Liver (tissue), 9 donors: ENCODE results near the gene ABHD5. TPM values are rescaled to one million over a fixed set of nuclear protein-coding genes. Genes with fewer than 3 reads are reported as not detected.

Source experiments
- DNase-seq: peaks from one replicate; pipeline ENCODE4 v3.0.0-alpha.2; 2017; ENCODE audit warnings: low spot score
- H3K27ac ChIP-seq, 2 donors: one replicate each; pipeline ENCODE4 v1.7.0; 2013; ENCODE audit warnings: inconsistent platforms in 2 of 2, low read length in 2 of 2, control low read depth in 1 of 2, low read depth in 1 of 2, mild to moderate bottlenecking in 1 of 2
- H3K27me3 ChIP-seq, 4 donors: one replicate each; pipeline versions ENCODE4 v1.6.1 to v1.7.0; 2013; ENCODE audit warnings: low read length in 3 of 4, inconsistent platforms in 1 of 4, mild to moderate bottlenecking in 1 of 4, moderate library complexity in 1 of 4; ENCODE audit not compliant: control insufficient read depth in 4 of 4, insufficient read depth in 4 of 4
- H3K36me3 ChIP-seq, 4 donors: one replicate each; pipeline versions ENCODE4 v1.6.1 to v1.7.0; 2013; ENCODE audit warnings: low read length in 3 of 4, mild to moderate bottlenecking in 3 of 4, low read depth in 1 of 4, moderate library complexity in 1 of 4; ENCODE audit not compliant: control insufficient read depth in 4 of 4, insufficient read depth in 3 of 4
- H3K4me1 ChIP-seq, 4 donors: one replicate each; pipeline versions ENCODE4 v1.6.1 to v1.7.0; 2013; ENCODE audit warnings: low read length in 3 of 4, mild to moderate bottlenecking in 3 of 4, moderate library complexity in 1 of 4; ENCODE audit not compliant: control insufficient read depth in 4 of 4, insufficient read depth in 4 of 4
- H3K4me3 ChIP-seq, 3 donors: one replicate each; pipeline versions ENCODE4 v1.6.1 to v1.7.0; 2013; ENCODE audit warnings: low read length in 3 of 3, control low read depth in 1 of 3, low read depth in 1 of 3, mild to moderate bottlenecking in 1 of 3
- H3K9ac ChIP-seq, 2 donors: one replicate each; pipeline ENCODE4 v1.7.0; 2013; ENCODE audit warnings: low read length in 2 of 2, mild to moderate bottlenecking in 2 of 2, moderate library complexity in 2 of 2, control low read depth in 1 of 2, low read depth in 1 of 2
- H3K9me3 ChIP-seq, 4 donors: one replicate each; pipeline versions ENCODE4 v1.6.1 to v1.7.0; 2013; ENCODE audit warnings: low read length in 3 of 4; ENCODE audit not compliant: control insufficient read depth in 4 of 4
- ATF3 ChIP-seq: IDR thresholded peaks from 2 replicates; pipeline ENCODE4 v1.6.1; 2016; ENCODE audit warnings: antibody characterized with exemption
- CTCF ChIP-seq: fragments of 150-350 bp; IDR thresholded peaks from 2 replicates; pipeline ENCODE4 v1.5.1; 2017; ENCODE audit warnings: improper control_type of control experiment, low read depth, low read length; ENCODE audit not compliant: missing input control
- EGR1 ChIP-seq, 2 donors: IDR thresholded peaks; 2 replicates each; pipeline ENCODE4 v1.6.1; 2016 to 2018; ENCODE audit warnings: antibody characterized with exemption in 2 of 2, low read depth in 2 of 2
- FOXA1 ChIP-seq: IDR thresholded peaks from 2 replicates; pipeline ENCODE4 v1.6.1; 2016; ENCODE audit warnings: antibody characterized with exemption
- FOXA2 ChIP-seq: IDR thresholded peaks from 2 replicates; pipeline ENCODE4 v1.6.1; 2016; ENCODE audit warnings: antibody characterized with exemption
- GABPA ChIP-seq, 2 donors: IDR thresholded peaks in 1 of 2; conservative IDR thresholded peaks in 1 of 2; 2 replicates each; pipeline ENCODE4 v1.6.1; 2016; ENCODE audit warnings: antibody characterized with exemption in 2 of 2, mild to moderate bottlenecking in 1 of 2, moderate library complexity in 1 of 2
- HNF4A ChIP-seq, 2 donors: conservative IDR thresholded peaks; 2 replicates each; pipeline ENCODE4 v1.6.1; 2016; ENCODE audit warnings: antibody characterized with exemption in 2 of 2, mild to moderate bottlenecking in 2 of 2
- HNF4G ChIP-seq: IDR thresholded peaks from 2 replicates; pipeline ENCODE4 v1.6.1; 2016; ENCODE audit warnings: antibody characterized with exemption
- JUND ChIP-seq, 2 donors: IDR thresholded peaks; 2 replicates each; pipeline ENCODE4 v1.6.1; 2016; ENCODE audit warnings: antibody characterized with exemption in 2 of 2
- MAX ChIP-seq: IDR thresholded peaks from 2 replicates; pipeline ENCODE4 v1.6.1; 2016; ENCODE audit warnings: antibody characterized with exemption
- NR2F2 ChIP-seq: IDR thresholded peaks from 2 replicates; pipeline ENCODE4 v1.6.1; 2016; ENCODE audit warnings: antibody characterized with exemption
- RAD21 ChIP-seq, 2 donors: IDR thresholded peaks; 2 replicates each; pipeline ENCODE4 v1.6.1; 2016; ENCODE audit warnings: antibody characterized with exemption in 2 of 2, mild to moderate bottlenecking in 2 of 2
- REST ChIP-seq: IDR thresholded peaks from 2 replicates; pipeline ENCODE4 v1.6.1; 2016; ENCODE audit warnings: antibody characterized with exemption, mild to moderate bottlenecking
- RXRA ChIP-seq, 2 donors: IDR thresholded peaks; 2 replicates each; pipeline ENCODE4 v1.6.1; 2017 to 2018; ENCODE audit warnings: antibody characterized with exemption in 2 of 2, mild to moderate bottlenecking in 1 of 2
- SP1 ChIP-seq: IDR thresholded peaks from 2 replicates; pipeline ENCODE4 v1.6.1; 2018; ENCODE audit warnings: antibody characterized with exemption, mild to moderate bottlenecking
- TAF1 ChIP-seq: conservative IDR thresholded peaks from 2 replicates; pipeline ENCODE4 v1.6.1; 2016; ENCODE audit warnings: antibody characterized with exemption, mild to moderate bottlenecking
- ZBTB33 ChIP-seq: IDR thresholded peaks from 2 replicates; pipeline ENCODE4 v1.6.1; 2016; ENCODE audit warnings: antibody characterized with exemption
- WGBS: extraction: QIAGEN DNeasy Blood & Tissue Kit; methylation state at CpG from one replicate; pipeline ENCODE4 v1.1.7; 2013; 5-methylcytosine and 5-hydroxymethylcytosine counted together
- polyA plus RNA-seq, 2 donors: library from polyadenylated mRNA; stranded (reverse) in 1 of 2; unstranded in 1 of 2; fragments of 200-250 nt in 1 of 2; fragments of >200 nt in 1 of 2; fragmentation: Nextera tagmentation in 1 of 2; extraction: Ambion mirVana in 1 of 2; gene quantifications; one replicate each; pipeline versions ENCODE4 v1.2.1 to v1.2.3, GENCODE V29; 2013 to 2015
- total RNA-seq, 2 donors: library from RNA; depleted of rRNA; stranded (reverse); fragments of >200 nt; gene quantifications; one replicate each; pipeline ENCODE4 v1.2.3, GENCODE V29; 2014
- donor health status: healthy.
- donor health status: healthy.
- donor health status: healthy.
- donor health status: healthy.
- donor health status: healthy.

Gene ABHD5
- total and polyA plus RNA-seq, 4 donors, result 9.2 to 25.8 (median 16.1) TPM

- H3K4me1 ChIP-seq, result peaks cover 2 to 10% (median 9%) of the 10 kb centered on the region in 4 donors
- no peaks in the 10 kb centered on the region for H3K9me3 ChIP-seq
- no peak overlapping the region for H3K27ac ChIP-seq
- DNase-seq, result no peak
- no peak for TF ChIP-seq REST
- no peak for TF ChIP-seq JUND (IDR thresholded peaks at IDR 0.05)
- no peak for TF ChIP-seq ATF3
- TF ChIP-seq RAD21 (IDR thresholded peaks at IDR 0.05), result no peak
- TF ChIP-seq HNF4G, result no peak
- no peak for TF ChIP-seq RXRA (IDR thresholded peaks at IDR 0.05)
- H3K9ac ChIP-seq, result no peak overlapping the region
- H3K27me3 ChIP-seq, result no peaks in the 10 kb centered on the region
- no peaks in the 10 kb centered on the region for H3K36me3 ChIP-seq
- WGBS, result 48% methylated on average over 2 of the region's 2 CpGs
- H3K4me3 ChIP-seq, result no peak overlapping the region
Measured at GRCh38 chr3:43766672-43767465, 76.1 kb downstream of the ABHD5 start.

- H3K27me3 ChIP-seq, result no peaks in the 10 kb centered on the region
- DNase-seq, result no peak
- no peak overlapping the region for H3K4me3 ChIP-seq
- no peak overlapping the region for H3K27ac ChIP-seq
- TF ChIP-seq MAX, result no peak
- no peak for TF ChIP-seq SP1
- no peak for TF ChIP-seq RXRA (IDR thresholded peaks at IDR 0.05)
- TF ChIP-seq ZBTB33, result no peak
- no peak for TF ChIP-seq RAD21 (IDR thresholded peaks at IDR 0.05)
- TF ChIP-seq FOXA2, result no peak
- no peak for TF ChIP-seq FOXA1
- no peak for TF ChIP-seq JUND (IDR thresholded peaks at IDR 0.05)
- no peak for TF ChIP-seq GABPA (IDR thresholded peaks at IDR 0.05 in 1 of 2, conservative IDR thresholded peaks at IDR 0.05 in 1 of 2)
- TF ChIP-seq HNF4A (conservative IDR thresholded peaks at IDR 0.05), result no peak
- no peak for TF ChIP-seq EGR1 (IDR thresholded peaks at IDR 0.05; ENCODE audit: low read depth in 2 of 2)
- TF ChIP-seq REST, result no peak
- TF ChIP-seq TAF1, result no peak
- TF ChIP-seq NR2F2, result no peak
- no peak for TF ChIP-seq CTCF
- TF ChIP-seq ATF3, result no peak
- no peak for TF ChIP-seq HNF4G
- H3K9ac ChIP-seq, result no peak overlapping the region
- H3K4me1 ChIP-seq, result peaks cover 2 to 10% (median 9%) of the 10 kb centered on the region in 4 donors
- no peaks in the 10 kb centered on the region for H3K9me3 ChIP-seq
- WGBS, result 72% methylated on average over 5 of the region's 5 CpGs
- H3K36me3 ChIP-seq, result no peaks in the 10 kb centered on the region
Measured at GRCh38 chr3:43768381-43768973, 77.7 kb downstream of the ABHD5 start.
